OCI-LY7 (cell line): ENCODE data around the gene HDAC7. TPM values are rescaled to one million over a fixed set of nuclear protein-coding genes. Genes with fewer than 3 reads are reported as not detected.

ENCODE experiments used
- BruUV-seq: library from RNA; stranded (reverse); fragments of 400-500 nt; replicated peaks from 2 replicates; lab custom pipeline; 2021; lab: Mats Ljungman, UMichigan
- CTCF ChIA-PET: fragments of 300-600 bp; sonication (Branson Sonifier 250); formaldehyde crosslinking; loops from one replicate; lab custom pipeline; 2022; ENCODE audit warnings: antibody characterized with exemption; ENCODE audit not compliant: unreplicated experiment; lab: Charles Lee
- POLR2A ChIA-PET: fragments of 300-600 bp; sonication (Branson Sonifier 250); formaldehyde crosslinking; loops from one replicate; lab custom pipeline; 2022; ENCODE audit warnings: antibody characterized with exemption; lab: Charles Lee
- DNase-seq: peaks from one replicate; pipeline ENCODE4 v3.0.0-alpha.2; 2015; ENCODE audit warnings: low spot score
- H2AFZ ChIP-seq: fragments of 200-600 bp; sonication (generic), shearing (Covaris generic); 2 replicates; pipeline ENCODE4 v1.6.1; 2014; ENCODE audit warnings: mild to moderate bottlenecking, antibody characterized with exemption, low read length, moderate library complexity
- H3K27ac ChIP-seq: fragments of 200-600 bp; sonication (generic); 2 replicates; pipeline ENCODE4 v1.5.1; 2014; ENCODE audit warnings: mixed run types, low read depth, mild to moderate bottlenecking, moderate library complexity, low read length, inconsistent platforms; ENCODE audit not compliant: poor library complexity, severe bottlenecking
- H3K36me3 ChIP-seq: fragments of 200-600 bp; sonication (generic); 2 replicates; pipeline ENCODE4 v1.6.1; 2014; ENCODE audit warnings: mild to moderate bottlenecking, antibody characterized with exemption, low read length, moderate library complexity, mixed read lengths; ENCODE audit not compliant: insufficient read depth
- H3K4me1 ChIP-seq: fragments of 200-600 bp; sonication (generic); 2 replicates; pipeline ENCODE4 v1.5.1; 2014; ENCODE audit warnings: mild to moderate bottlenecking, low read length; ENCODE audit not compliant: insufficient read depth, poor library complexity, severe bottlenecking
- H3K4me2 ChIP-seq: fragments of 200-600 bp; sonication (generic); 2 replicates; pipeline ENCODE4 v1.6.1; 2014; ENCODE audit warnings: mild to moderate bottlenecking, low read length
- H3K4me3 ChIP-seq: fragments of 200-600 bp; sonication (generic); 2 replicates; pipeline ENCODE4 v1.5.1; 2014; ENCODE audit warnings: mild to moderate bottlenecking, low read depth, low read length; ENCODE audit not compliant: poor library complexity, severe bottlenecking
- H3K79me2 ChIP-seq: fragments of 200-600 bp; sonication (generic); 2 replicates; pipeline ENCODE4 v1.6.1; 2016; ENCODE audit warnings: low read depth, mild to moderate bottlenecking, low read length, moderate library complexity, mixed read lengths; ENCODE audit not compliant: insufficient read depth
- H3K9me2 ChIP-seq: fragments of 200-600 bp; sonication (generic); 2 replicates; pipeline ENCODE4 v1.6.1; 2016; ENCODE audit warnings: mild to moderate bottlenecking, low read length, mixed read lengths; ENCODE audit not compliant: insufficient read depth
- H3K9me3 ChIP-seq: fragments of 200-600 bp; sonication (generic); 2 replicates; pipeline ENCODE4 v1.6.1; 2014; ENCODE audit warnings: mild to moderate bottlenecking, mixed run types, low read length, mixed read lengths
- H4K20me1 ChIP-seq: fragments of 200-600 bp; sonication (generic); 2 replicates; pipeline ENCODE4 v1.6.1; 2014; ENCODE audit warnings: mild to moderate bottlenecking, antibody characterized with exemption, low read length, moderate library complexity, mixed read lengths; ENCODE audit not compliant: insufficient read depth
- CTCF ChIP-seq: fragments of 200-600 bp; sonication (generic); conservative IDR thresholded peaks from 2 replicates; pipeline ENCODE4 v1.5.1; 2014; ENCODE audit warnings: mild to moderate bottlenecking, antibody characterized with exemption, low read length, moderate library complexity, mixed read lengths
- EZH2phosphoT487 ChIP-seq: fragments of 200-600 bp; sonication (generic); IDR thresholded peaks from 2 replicates; pipeline ENCODE4 v1.6.1; 2018; ENCODE audit warnings: low read depth, borderline replicate concordance, mild to moderate bottlenecking, mixed run types, antibody characterized with exemption, low read length, moderate library complexity, mixed read lengths
- intact Hi-C: fragments of 100-400 bp; cut with micrococcal nuclease; formaldehyde crosslinking; loops from one replicate; pipeline ENCODE4 v1.10.0; 2022; ENCODE audit not compliant: unreplicated experiment
- total RNA-seq, 2 experiments: library from RNA; depleted of rRNA in 1 of 2; stranded (reverse); fragments of >200 nt in 1 of 2; shearing (Covaris generic) in 1 of 2; gene quantifications; 2 replicates each; pipeline ENCODE4 v1.2.3, GENCODE V29; 2014 to 2022

The HDAC7 gene
- total RNA-seq, 2 experiments from 2014 or later, result 45.9 to 131 TPM

GRCh38 chr12:47824635-47825034 lies 4.9 kb upstream of the HDAC7 start:
- Histone ChIP-seq H3K36me3 (no peaks in the 10 kb centered on the region), H3K4me2 (peak overlapping the region; percentile 37), H2AFZ (peak overlapping the region; percentile 32; the same call in 1 of the 2 replicates), H3K4me3 (no peak overlapping the region), H3K79me2 (no peaks in the 10 kb centered on the region), H3K9me2 (no peaks in the 10 kb centered on the region), H4K20me1 (no peaks in the 10 kb centered on the region), H3K4me1 (peaks cover 75% of the 10 kb centered on the region), H3K9me3 (no peaks in the 10 kb centered on the region), H3K27ac (peak overlapping the region; percentile 35)
- TF ChIP-seq EZH2phosphoT487, result no peak
- no peak for TF ChIP-seq CTCF
- DNase-seq, result no peak
- intact Hi-C loops, result no loop called here
- ChIA-PET CTCF (interaction anchor here (0.7 to 0.8 kb wide), 2 partner anchors 9 to 14 kb away, joined by 3 read pairs; no protein-coding TSS in a partner anchor), POLR2A (interaction anchor here (1.7 to 1.9 kb wide), 2 partner anchors 9 to 11 kb away, joined by 7 to 11 read pairs; no protein-coding TSS in a partner anchor)
- no TSS peak for BruUV-seq

- Histone ChIP-seq H3K36me3 (no peaks in the 10 kb centered on the region), H2AFZ (peak overlapping the region; percentile 32; the same call in 1 of the 2 replicates), H3K27ac (peak overlapping the region; percentile 35), H3K79me2 (peaks cover 1% of the 10 kb centered on the region; the same call in 1 of the 2 replicates), H3K4me2 (peak overlapping the region; percentile 37), H3K4me3 (no peak overlapping the region), H3K9me3 (no peaks in the 10 kb centered on the region), H3K4me1 (peaks cover 70% of the 10 kb centered on the region), H4K20me1 (no peaks in the 10 kb centered on the region), H3K9me2 (no peaks in the 10 kb centered on the region)
- intact Hi-C loops, result no loop called here
- CTCF ChIA-PET, result interaction anchor here (0.7 to 0.8 kb wide), 2 partner anchors 9 to 14 kb away, joined by 3 read pairs; no protein-coding TSS in a partner anchor
- DNase-seq, result peak; percentile 55
- TF ChIP-seq CTCF (no peak), EZH2phosphoT487 (no peak)
- POLR2A ChIA-PET, result interaction anchor here (1.7 to 1.9 kb wide), 2 partner anchors 10 to 12 kb away, joined by 7 to 11 read pairs; no protein-coding TSS in a partner anchor
- no TSS peak for BruUV-seq
These were observed 4.5 kb upstream of the HDAC7 start for GRCh38 chr12:47824198-47824597.
